ENCODE data around the gene HSPB3.
A peak's percentile ranks its signal among the peaks of the same experiment; 100 is the strongest.
"Not testable (repeated sequence)": the region's sequence is repeated elsewhere in the genome, so short reads cannot be mapped to it uniquely, and the experiment has no call there.

HSPB3 gene, protein sequence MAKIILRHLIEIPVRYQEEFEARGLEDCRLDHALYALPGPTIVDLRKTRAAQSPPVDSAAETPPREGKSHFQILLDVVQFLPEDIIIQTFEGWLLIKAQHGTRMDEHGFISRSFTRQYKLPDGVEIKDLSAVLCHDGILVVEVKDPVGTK

DNA sequence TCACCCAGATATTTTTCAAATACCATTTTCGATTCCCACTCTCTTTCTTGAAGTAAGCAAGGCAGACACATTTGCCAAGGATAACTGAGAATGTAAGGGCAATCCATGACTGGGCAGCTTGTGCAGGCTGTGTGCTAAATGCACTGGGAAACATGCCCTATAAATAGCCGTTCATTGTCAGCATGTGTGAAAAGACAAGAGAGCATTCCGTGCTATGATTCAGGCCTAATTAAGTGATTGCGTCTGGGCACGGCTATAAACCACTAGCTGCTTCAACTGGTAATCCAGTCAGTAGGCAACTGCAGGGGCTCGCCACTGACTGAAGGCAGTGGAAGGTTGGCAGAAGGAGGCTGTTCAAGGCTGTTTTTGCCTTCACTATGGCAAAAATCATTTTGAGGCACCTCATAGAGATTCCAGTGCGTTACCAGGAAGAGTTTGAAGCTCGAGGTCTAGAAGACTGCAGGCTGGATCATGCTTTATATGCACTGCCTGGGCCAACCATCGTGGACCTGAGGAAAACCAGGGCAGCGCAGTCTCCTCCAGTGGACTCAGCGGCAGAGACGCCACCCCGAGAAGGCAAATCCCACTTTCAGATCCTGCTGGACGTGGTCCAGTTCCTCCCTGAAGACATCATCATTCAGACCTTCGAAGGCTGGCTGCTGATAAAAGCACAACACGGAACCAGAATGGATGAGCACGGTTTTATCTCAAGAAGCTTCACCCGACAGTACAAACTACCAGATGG lies at the start of gene HSPB3:
HSPB3 (plus strand) TSS at position 287 of the 745 bp plus-strand sequence; CDS start at position 378, 91 bp downstream.
- no peak for DNase-seq (ENCODE audit: low read depth)
- TF ChIP-seq, protein P1, sequence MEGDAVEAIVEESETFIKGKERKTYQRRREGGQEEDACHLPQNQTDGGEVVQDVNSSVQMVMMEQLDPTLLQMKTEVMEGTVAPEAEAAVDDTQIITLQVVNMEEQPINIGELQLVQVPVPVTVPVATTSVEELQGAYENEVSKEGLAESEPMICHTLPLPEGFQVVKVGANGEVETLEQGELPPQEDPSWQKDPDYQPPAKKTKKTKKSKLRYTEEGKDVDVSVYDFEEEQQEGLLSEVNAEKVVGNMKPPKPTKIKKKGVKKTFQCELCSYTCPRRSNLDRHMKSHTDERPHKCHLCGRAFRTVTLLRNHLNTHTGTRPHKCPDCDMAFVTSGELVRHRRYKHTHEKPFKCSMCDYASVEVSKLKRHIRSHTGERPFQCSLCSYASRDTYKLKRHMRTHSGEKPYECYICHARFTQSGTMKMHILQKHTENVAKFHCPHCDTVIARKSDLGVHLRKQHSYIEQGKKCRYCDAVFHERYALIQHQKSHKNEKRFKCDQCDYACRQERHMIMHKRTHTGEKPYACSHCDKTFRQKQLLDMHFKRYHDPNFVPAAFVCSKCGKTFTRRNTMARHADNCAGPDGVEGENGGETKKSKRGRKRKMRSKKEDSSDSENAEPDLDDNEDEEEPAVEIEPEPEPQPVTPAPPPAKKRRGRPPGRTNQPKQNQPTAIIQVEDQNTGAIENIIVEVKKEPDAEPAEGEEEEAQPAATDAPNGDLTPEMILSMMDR (IDR thresholded peaks at IDR 0.05; ENCODE audit: low read depth, low read length, missing control alignments) = no peak
- in situ Hi-C loops (cut with HindIII; ENCODE audit: low sequenced_read_pairs) = no loop called here
- H3K4me3 ChIP-seq (ENCODE audit: low read depth, low read length) = no peak within 1 kb of the TSS

DNA sequence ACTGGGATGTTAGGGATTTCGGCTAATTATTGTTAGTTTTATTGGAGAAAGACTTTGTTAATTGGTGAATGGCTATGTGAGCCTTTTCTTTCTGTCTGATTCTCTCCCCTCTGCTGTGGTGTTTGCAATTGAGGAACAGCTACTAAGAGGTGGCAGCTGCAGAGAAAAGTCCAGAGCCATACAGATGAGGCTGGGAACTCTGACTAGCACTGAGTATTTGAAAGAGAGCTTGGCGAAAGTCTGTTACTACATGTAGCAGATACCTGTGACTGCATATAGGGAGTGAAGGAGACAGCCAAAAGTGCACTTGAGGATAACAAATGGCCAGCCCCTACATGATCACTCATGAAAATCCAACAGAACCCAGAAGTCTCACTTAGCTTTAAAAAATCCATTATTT lies 44.3 kb upstream of the HSPB3 start:
- TF ChIP-seq, protein P1 (IDR thresholded peaks at IDR 0.05; ENCODE audit: low read depth, low read length, missing control alignments) = no peak
- in situ Hi-C loops (cut with HindIII; ENCODE audit: low sequenced_read_pairs) = no loop called here
- H3K4me3 ChIP-seq (ENCODE audit: low read depth, low read length) = no peak overlapping the region
- no peak for DNase-seq (ENCODE audit: low read depth)

DNA sequence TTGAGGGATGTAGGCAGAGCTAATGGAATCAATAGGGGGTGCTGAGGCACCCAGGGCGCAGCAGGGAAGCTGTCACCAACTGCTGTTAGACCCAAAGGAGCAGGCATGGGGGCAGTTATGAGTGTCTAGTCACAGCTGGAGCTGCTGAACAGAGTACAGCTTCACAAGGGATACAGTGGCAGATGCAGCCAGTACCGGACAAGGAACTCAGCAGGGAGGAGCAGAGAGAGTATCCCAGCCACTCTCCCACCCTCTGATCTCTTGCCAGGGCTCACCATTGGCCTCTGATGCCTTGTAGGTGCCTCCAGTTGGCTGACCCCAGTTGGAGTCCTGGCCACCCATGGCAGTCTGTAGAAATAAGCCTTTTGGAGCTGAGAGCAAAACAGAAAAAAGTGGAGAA lies 42.6 kb upstream of the HSPB3 start:
- no peak for DNase-seq (ENCODE audit: low read depth)
- H3K4me3 ChIP-seq (ENCODE audit: low read depth, low read length) = no peak overlapping the region
- in situ Hi-C loops (cut with HindIII; ENCODE audit: low sequenced_read_pairs) = no loop called here
- TF ChIP-seq, protein P1 (IDR thresholded peaks at IDR 0.05; ENCODE audit: low read depth, low read length, missing control alignments) = no peak

DNA sequence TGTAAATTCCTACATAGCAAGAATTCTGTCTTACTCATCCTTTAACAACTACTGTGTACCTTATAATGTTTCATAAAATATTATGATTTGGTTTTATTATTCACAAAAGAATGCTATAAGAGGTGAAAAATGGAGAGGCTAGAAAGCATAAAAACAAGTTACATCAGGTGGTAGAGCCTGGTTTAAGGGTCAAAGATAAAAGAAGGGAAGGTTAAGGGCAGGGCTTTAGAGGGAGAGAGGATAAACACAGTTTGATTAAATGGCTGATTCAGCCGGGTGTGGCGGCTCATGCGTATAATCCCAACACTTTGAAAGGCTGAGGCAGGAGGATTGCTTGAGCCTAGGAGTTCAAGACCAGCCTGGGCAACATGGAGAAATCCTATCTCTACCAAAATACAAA lies 40.4 kb upstream of the HSPB3 start:
- in situ Hi-C loops (cut with HindIII; ENCODE audit: low sequenced_read_pairs) = no loop called here
- TF ChIP-seq, protein P1 (IDR thresholded peaks at IDR 0.05; ENCODE audit: low read depth, low read length, missing control alignments) = no peak
- no peak overlapping the region for H3K4me3 ChIP-seq (ENCODE audit: low read depth, low read length)
- no peak for DNase-seq (ENCODE audit: low read depth)

DNA sequence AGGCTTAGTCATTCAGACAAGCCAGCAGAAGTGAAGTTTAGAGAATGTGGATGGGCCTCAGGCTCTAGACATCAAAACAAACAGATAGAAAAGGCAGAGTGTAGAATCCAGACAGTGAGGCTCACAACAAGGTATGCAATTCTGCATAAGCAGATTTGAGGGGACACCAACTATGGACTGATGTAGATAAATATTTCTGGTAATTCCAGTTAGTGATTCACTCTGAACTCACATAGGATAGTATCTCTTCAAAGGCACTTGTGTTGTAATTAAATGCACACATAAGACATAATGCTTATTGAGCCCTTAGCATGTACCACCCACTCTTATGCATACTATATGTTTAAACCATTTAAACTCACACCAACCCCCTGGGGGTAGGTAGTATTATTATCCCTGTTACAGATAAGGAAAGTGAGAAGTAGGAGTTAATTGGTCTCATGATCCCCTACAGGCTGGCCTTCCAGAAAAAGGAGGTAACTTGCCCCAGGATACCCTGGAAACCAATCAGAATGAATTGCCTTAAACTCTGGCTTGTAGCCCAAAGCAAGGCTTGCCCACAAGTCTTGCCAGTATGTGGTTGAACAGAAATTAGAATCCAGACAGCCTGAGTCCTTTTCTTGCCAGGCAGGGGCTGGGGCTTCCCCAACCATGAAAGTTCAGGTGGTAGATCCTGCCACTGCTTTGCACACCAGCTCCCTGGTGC lies 39.5 kb upstream of the HSPB3 start:
- H3K4me3 ChIP-seq (ENCODE audit: low read depth, low read length) = no peak overlapping the region
- no peak for DNase-seq (ENCODE audit: low read depth)
- in situ Hi-C loops (cut with HindIII; ENCODE audit: low sequenced_read_pairs) = no loop called here
- TF ChIP-seq, protein P1 (IDR thresholded peaks at IDR 0.05; ENCODE audit: low read depth, low read length, missing control alignments) = no peak

DNA sequence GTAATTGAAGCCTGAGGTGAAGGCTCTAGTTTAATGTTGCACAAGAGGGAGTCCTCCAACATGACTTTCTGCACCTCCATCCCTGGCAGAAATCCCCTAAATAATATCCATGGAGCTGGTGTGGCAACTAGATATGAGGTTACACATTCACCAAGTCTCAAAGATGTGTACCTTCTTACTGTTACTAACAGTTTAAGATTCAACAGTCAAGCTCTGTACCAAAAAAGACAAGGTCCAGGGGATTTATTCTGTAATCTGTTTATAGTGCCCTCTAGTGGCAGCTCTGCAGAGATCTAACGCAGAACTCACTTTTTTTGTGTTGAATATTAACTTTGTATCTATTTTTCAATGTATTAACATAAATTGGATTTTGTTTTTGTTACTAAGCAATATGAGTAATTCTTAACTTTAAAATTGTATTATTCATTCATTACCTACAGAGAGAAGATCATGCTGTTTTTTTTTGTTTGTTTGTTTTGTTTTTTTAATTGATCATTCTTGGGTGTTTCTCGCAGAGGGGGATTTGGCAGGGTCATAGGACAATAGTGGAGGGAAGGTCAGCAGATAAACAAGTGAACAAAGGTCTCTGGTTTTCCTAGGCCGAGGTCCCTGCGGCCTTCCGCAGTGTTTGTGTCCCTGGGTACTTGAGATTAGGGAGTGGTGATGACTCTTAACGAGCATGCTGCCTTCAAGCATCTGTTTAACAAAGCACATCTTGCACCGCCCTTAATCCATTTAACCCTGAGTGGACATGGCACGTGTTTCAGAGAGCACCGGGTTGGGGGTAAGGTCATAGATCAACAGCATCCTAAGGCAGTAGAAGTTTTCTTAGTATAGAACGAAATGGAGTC lies 35.7 kb upstream of the HSPB3 start:
- in situ Hi-C loops (cut with HindIII; ENCODE audit: low sequenced_read_pairs); H3K4me3 ChIP-seq (ENCODE audit: low read depth, low read length): not testable (repeated sequence)
- peak; percentile 33 for DNase-seq (ENCODE audit: low read depth)
- TF ChIP-seq, protein P1 (IDR thresholded peaks at IDR 0.05; ENCODE audit: low read depth, low read length, missing control alignments) = peak; percentile 66

DNA sequence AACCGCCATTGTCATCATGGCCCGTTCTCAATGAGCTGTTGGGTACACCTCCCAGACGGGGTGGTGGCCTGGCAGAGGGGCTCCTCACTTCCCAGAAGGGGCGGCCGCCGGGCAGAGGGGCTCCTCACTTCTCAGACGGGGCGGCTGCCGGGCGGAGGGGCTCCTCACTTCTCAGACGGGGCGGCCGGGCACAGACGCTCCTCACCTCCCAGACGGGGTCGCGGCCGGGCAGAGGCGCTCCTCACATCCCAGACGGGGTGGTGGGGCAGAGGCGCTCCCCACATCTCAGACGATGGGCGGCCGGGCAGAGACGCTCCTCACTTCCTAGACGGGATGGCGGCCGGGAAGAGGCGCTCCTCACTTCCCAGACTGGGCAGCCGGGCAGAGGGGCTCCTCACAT lies 35.0 kb upstream of the HSPB3 start:
- in situ Hi-C loops (cut with HindIII; ENCODE audit: low sequenced_read_pairs); DNase-seq (ENCODE audit: low read depth); H3K4me3 ChIP-seq (ENCODE audit: low read depth, low read length): not testable (repeated sequence)
